Measurements from ENCODE around the gene GNPAT.

GNPAT gene

GRCh38 chr1:231238298-231238697 is 2.7 kb upstream of the GNPAT start:
- no peak for TF ChIP-seq CTCF (IDR thresholded peaks at IDR 0.05)
- H3K4me3 ChIP-seq (ENCODE audit: low read depth in 1 of 2, low read length in 1 of 2): no peak overlapping the region
- no peak overlapping the region for H3K27ac ChIP-seq
- H3K9me3 ChIP-seq: no peaks in the 10 kb centered on the region
- H3K36me3 ChIP-seq: peaks cover 18% of the 10 kb centered on the region
- no peaks in the 10 kb centered on the region for H3K27me3 ChIP-seq
- peaks cover 43 to 50% of the 10 kb centered on the region in 2 experiments for H3K4me1 ChIP-seq (ENCODE audit: control insufficient read depth in 1 of 2, insufficient read depth in 1 of 2, low read depth in 1 of 2, low read length in 1 of 2)

GRCh38 chr1:231240531-231240882 is 505 bp upstream of the GNPAT start:
- peak overlapping the region; percentile 84 to 89 for H3K4me3 ChIP-seq (ENCODE audit: low read depth in 1 of 2, low read length in 1 of 2)

GRCh38 chr1:231241750-231242149 is 738 bp downstream of the GNPAT start:
- TF ChIP-seq CTCF (IDR thresholded peaks at IDR 0.05): no peak
- H3K27ac ChIP-seq: peak overlapping the region; percentile 82
- H3K4me3 ChIP-seq (ENCODE audit: low read depth in 1 of 2, low read length in 1 of 2): peak overlapping the region; percentile 84 to 89
- H3K36me3 ChIP-seq: peaks cover 18% of the 10 kb centered on the region
- H3K27me3 ChIP-seq: no peaks in the 10 kb centered on the region
- peaks cover 30 to 34% of the 10 kb centered on the region in 2 experiments for H3K4me1 ChIP-seq (ENCODE audit: control insufficient read depth in 1 of 2, insufficient read depth in 1 of 2, low read depth in 1 of 2, low read length in 1 of 2)
- H3K9me3 ChIP-seq: no peaks in the 10 kb centered on the region

More at GRCh38 chr1:231240531-231240882, 505 bp upstream of the GNPAT start:
- H3K36me3 ChIP-seq: peaks cover 18% of the 10 kb centered on the region
- peaks cover 38 to 40% of the 10 kb centered on the region in 2 experiments for H3K4me1 ChIP-seq (ENCODE audit: control insufficient read depth in 1 of 2, insufficient read depth in 1 of 2, low read depth in 1 of 2, low read length in 1 of 2)
- peak overlapping the region; percentile 82 for H3K27ac ChIP-seq
- no peaks in the 10 kb centered on the region for H3K9me3 ChIP-seq
- H3K27me3 ChIP-seq: no peaks in the 10 kb centered on the region
- no peak for TF ChIP-seq CTCF (IDR thresholded peaks at IDR 0.05)

GRCh38 chr1:231242516-231243198 is 1.6 kb downstream of the GNPAT start:
- peaks cover 30 to 34% of the 10 kb centered on the region in 2 experiments for H3K4me1 ChIP-seq (ENCODE audit: control insufficient read depth in 1 of 2, insufficient read depth in 1 of 2, low read depth in 1 of 2, low read length in 1 of 2)
- TF ChIP-seq CTCF (IDR thresholded peaks at IDR 0.05): no peak
- peaks cover 15% of the 10 kb centered on the region for H3K36me3 ChIP-seq
- peak overlapping the region; percentile 82 for H3K27ac ChIP-seq
- H3K4me3 ChIP-seq (ENCODE audit: low read depth in 1 of 2, low read length in 1 of 2): peak overlapping the region; percentile 84 to 89
- no peaks in the 10 kb centered on the region for H3K27me3 ChIP-seq
- H3K9me3 ChIP-seq: no peaks in the 10 kb centered on the region

- TF ChIP-seq CTCF (IDR thresholded peaks at IDR 0.05): no peak
- Histone ChIP-seq H3K9me3 (no peaks in the 10 kb centered on the region), H3K4me3 (ENCODE audit: low read depth in 1 of 2, low read length in 1 of 2) (no peak overlapping the region), H3K27me3 (no peaks in the 10 kb centered on the region), H3K4me1 (ENCODE audit: control insufficient read depth in 1 of 2, insufficient read depth in 1 of 2, low read depth in 1 of 2, low read length in 1 of 2) (peaks cover 0 to 5% of the 10 kb centered on the region in 2 experiments), H3K27ac (no peak overlapping the region), H3K36me3 (peaks cover 29% of the 10 kb centered on the region)
These were observed 7.8 kb downstream of the GNPAT start for GRCh38 chr1:231248778-231249177.

All from neutrophil (primary cell).